DND-41 (cell line): ENCODE data around the gene INSC.

Source experiments
- EZH2 ChIP-seq: IDR thresholded peaks from 3 replicates; pipeline ENCODE4 v1.6.1; 2012; ENCODE audit warnings: borderline replicate concordance, low read depth, mild to moderate bottlenecking, moderate library complexity, low read length, inconsistent platforms; ENCODE audit not compliant: severe bottlenecking
- TF ChIP-seq, protein P1 (sequence below): IDR thresholded peaks from 2 replicates; pipeline ENCODE4 v1.5.1; 2012; ENCODE audit warnings: borderline replicate concordance, low read length, moderate library complexity, mild to moderate bottlenecking; ENCODE audit not compliant: poor library complexity, severe bottlenecking; ENCODE audit errors: extremely low read depth

DNA sequence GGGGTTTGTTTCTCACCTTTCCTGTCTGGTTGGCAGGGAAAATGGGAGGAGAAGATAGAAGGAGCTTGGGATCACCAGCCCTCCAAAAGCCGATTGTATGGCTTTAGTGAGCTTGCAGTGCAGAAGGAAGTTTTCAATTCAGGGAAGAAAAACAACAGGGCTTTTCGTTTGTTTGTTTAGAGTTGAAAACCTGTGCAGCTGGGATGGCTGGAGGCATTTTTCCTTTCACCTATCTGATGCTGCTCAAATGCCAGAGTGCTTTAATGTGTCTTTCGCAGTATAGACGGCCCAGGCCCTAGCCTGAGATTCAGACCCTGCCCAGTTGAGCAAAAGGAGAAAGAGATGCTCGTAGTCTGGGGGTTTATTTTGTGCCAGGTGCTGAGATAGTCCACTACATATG is 87.9 kb downstream of the INSC start:
- TF ChIP-seq, protein P1, sequence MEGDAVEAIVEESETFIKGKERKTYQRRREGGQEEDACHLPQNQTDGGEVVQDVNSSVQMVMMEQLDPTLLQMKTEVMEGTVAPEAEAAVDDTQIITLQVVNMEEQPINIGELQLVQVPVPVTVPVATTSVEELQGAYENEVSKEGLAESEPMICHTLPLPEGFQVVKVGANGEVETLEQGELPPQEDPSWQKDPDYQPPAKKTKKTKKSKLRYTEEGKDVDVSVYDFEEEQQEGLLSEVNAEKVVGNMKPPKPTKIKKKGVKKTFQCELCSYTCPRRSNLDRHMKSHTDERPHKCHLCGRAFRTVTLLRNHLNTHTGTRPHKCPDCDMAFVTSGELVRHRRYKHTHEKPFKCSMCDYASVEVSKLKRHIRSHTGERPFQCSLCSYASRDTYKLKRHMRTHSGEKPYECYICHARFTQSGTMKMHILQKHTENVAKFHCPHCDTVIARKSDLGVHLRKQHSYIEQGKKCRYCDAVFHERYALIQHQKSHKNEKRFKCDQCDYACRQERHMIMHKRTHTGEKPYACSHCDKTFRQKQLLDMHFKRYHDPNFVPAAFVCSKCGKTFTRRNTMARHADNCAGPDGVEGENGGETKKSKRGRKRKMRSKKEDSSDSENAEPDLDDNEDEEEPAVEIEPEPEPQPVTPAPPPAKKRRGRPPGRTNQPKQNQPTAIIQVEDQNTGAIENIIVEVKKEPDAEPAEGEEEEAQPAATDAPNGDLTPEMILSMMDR: no peak
- no peak for TF ChIP-seq EZH2
